Nephron (organoid): ENCODE data around the gene XPC.

ENCODE experiments used
- H3K27ac Mint-ChIP-seq, 3 experiments: 2 replicates each; pipeline ENCODE4 v1.8.0; 2020; ENCODE audit warnings: mixed read lengths in 3 of 3, mild to moderate bottlenecking in 2 of 3, moderate library complexity in 1 of 3
- H3K27me3 Mint-ChIP-seq: 2 replicates; pipeline ENCODE4 v1.8.0; 2021; ENCODE audit warnings: low read depth, mild to moderate bottlenecking, moderate library complexity, mixed read lengths
- H3K36me3 Mint-ChIP-seq: 2 replicates; pipeline ENCODE4 v1.8.0; 2020; ENCODE audit warnings: low read depth, mixed read lengths
- H3K4me1 Mint-ChIP-seq: 2 replicates; pipeline ENCODE4 v1.8.0; 2020; ENCODE audit warnings: mixed read lengths
- H3K4me3 Mint-ChIP-seq, 3 experiments: 2 replicates each; pipeline ENCODE4 v1.8.0; 2020; ENCODE audit warnings: mild to moderate bottlenecking in 3 of 3, mixed read lengths in 3 of 3, moderate library complexity in 2 of 3
- H3K9me3 Mint-ChIP-seq: 2 replicates; pipeline ENCODE4 v1.8.0; 2020; ENCODE audit warnings: mixed read lengths
- CTCF ChIP-seq, 3 experiments: fragments of 200-600 bp; sonication (generic); IDR thresholded peaks; one replicate each; pipeline ENCODE4 v1.5.0; 2021; ENCODE audit warnings: antibody characterized with exemption in 3 of 3; ENCODE audit not compliant: unreplicated experiment in 3 of 3

The XPC gene

DNA sequence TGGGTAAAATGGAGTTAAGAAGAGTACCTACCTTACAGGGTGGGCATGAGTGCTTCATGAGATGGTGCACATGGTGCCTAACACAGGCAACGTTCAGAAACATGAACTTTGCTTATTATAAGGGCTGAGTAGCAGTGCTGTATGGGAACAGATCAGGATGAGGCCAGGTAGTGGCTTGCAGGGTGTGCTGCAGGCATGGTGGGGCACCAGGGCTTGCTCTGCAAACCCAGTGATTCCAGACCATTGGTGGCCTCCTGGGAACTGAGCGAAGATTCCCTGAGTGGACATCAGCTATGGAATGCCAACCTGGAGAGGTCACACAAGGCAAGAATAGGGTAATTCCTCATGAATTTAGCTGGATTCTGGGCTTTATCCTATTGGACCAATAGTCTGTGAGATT is 37.7 kb downstream of the XPC start:
- Mint-ChIP-seq H3K27me3 (no peaks in the 10 kb centered on the region), H3K4me1 (peaks cover 29% of the 10 kb centered on the region), H3K9me3 (no peaks in the 10 kb centered on the region), H3K4me3 (no peak overlapping the region), H3K27ac (no peak overlapping the region), H3K36me3 (peaks cover 27% of the 10 kb centered on the region)
- TF ChIP-seq CTCF (IDR thresholded peaks at IDR 0.05; ENCODE audit: unreplicated experiment in 3 of 3) = no peak

DNA sequence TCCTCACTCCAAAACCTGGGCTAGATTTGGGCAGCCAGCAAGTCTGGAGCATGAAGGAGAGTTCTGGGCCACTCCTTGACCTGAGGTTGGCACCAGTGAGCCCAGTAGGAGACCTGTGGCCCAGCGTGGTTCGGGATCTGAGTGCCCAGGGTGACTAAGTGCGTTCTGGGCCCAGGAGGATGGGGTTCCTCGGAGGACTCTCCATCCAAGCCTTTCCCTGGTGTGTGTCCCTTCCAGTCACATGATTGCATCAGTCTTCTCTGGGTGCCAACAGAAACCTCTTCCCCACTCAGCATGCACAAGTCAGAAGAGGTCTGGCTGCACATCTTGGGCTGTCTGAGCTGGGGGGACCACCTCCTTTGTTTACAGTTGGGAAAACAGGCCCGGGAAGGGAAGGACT is 38.6 kb downstream of the XPC start:
- Mint-ChIP-seq H3K4me1 (peaks cover 22% of the 10 kb centered on the region), H3K36me3 (peaks cover 36% of the 10 kb centered on the region), H3K27me3 (no peaks in the 10 kb centered on the region), H3K4me3 (no peak overlapping the region), H3K27ac (no peak overlapping the region), H3K9me3 (no peaks in the 10 kb centered on the region)
- no peak for TF ChIP-seq CTCF (IDR thresholded peaks at IDR 0.05; ENCODE audit: unreplicated experiment in 3 of 3)

- Mint-ChIP-seq H3K9me3 (no peaks in the 10 kb centered on the region), H3K27me3 (no peaks in the 10 kb centered on the region), H3K27ac (no peak overlapping the region)
Observed at GRCh38 chr3:14138878-14139655, 39.3 kb downstream of the XPC start.

GRCh38 chr3:14138109-14138877 is 40.1 kb downstream of the XPC start:
- no peak overlapping the region for H3K4me3 Mint-ChIP-seq
- H3K27ac Mint-ChIP-seq = peak overlapping the region in 1 of 3 experiments; percentile 22
- peaks cover 47% of the 10 kb centered on the region for H3K36me3 Mint-ChIP-seq
- peaks cover 8% of the 10 kb centered on the region for H3K4me1 Mint-ChIP-seq
- no peaks in the 10 kb centered on the region for H3K27me3 Mint-ChIP-seq
- TF ChIP-seq CTCF (IDR thresholded peaks at IDR 0.05; ENCODE audit: unreplicated experiment in 3 of 3) = no peak
- H3K9me3 Mint-ChIP-seq = no peaks in the 10 kb centered on the region

More at GRCh38 chr3:14138878-14139655, 39.3 kb downstream of the XPC start:
- no peak overlapping the region for H3K4me3 Mint-ChIP-seq
- no peak for TF ChIP-seq CTCF (IDR thresholded peaks at IDR 0.05; ENCODE audit: unreplicated experiment in 3 of 3)
- H3K4me1 Mint-ChIP-seq = peaks cover 15% of the 10 kb centered on the region
- H3K36me3 Mint-ChIP-seq = peaks cover 41% of the 10 kb centered on the region

DNA sequence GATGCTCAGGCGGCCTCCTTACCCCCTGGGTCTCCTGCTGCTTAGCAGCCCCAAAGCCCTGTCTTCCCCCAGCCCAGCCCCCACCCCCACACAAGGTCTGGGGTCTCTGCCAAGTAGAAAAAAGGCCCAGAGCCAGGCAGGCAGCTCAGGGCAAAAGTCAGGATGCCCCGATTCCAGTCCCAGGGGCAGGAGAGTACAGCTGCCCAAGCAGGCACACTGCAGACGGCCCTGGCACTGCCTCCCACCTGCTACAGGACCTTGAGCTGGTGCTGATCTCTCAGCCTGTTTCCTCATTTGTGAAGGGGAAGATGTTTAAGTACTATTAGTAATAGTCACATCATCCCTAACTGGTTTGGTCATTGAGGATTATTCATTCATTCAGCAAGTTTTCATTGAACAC is 41.0 kb downstream of the XPC start:
- Mint-ChIP-seq H3K27me3 (no peaks in the 10 kb centered on the region), H3K4me1 (peaks cover under 1% of the 10 kb centered on the region), H3K36me3 (peaks cover 54% of the 10 kb centered on the region), H3K27ac (no peak overlapping the region), H3K9me3 (no peaks in the 10 kb centered on the region), H3K4me3 (no peak overlapping the region)
- TF ChIP-seq CTCF (IDR thresholded peaks at IDR 0.05; ENCODE audit: unreplicated experiment in 3 of 3) = no peak
